HG03175 (cell line): Measurements from ENCODE around the gene DYNC1LI2.
A peak's percentile ranks its signal among the peaks of the same experiment; 100 is the strongest.
"Not testable (repeated sequence)": the region's sequence is repeated elsewhere in the genome, so short reads cannot be mapped to it uniquely, and the experiment has no call there.

Source experiments
- ATAC-seq: cut with Tn5 transposase; IDR thresholded peaks from one replicate; pipeline ENCODE4 v1.9.1; 2021; ENCODE audit warnings: mild to moderate bottlenecking, moderate library complexity; ENCODE audit not compliant: unreplicated experiment

DYNC1LI2 gene

GRCh38 chr16:66751303-66751991 is at the start of gene DYNC1LI2:
TSS of gene DYNC1LI2 (minus strand) at chr16:66751609. CDS start at chr16:66751591, 18 bp downstream.
- ATAC-seq: peak; percentile 83

GRCh38 chr16:66800856-66801255 is 49.4 kb upstream of the DYNC1LI2 start:
- ATAC-seq: no peak

GRCh38 chr16:66798161-66798560 is 46.8 kb upstream of the DYNC1LI2 start:
- ATAC-seq: no peak

GRCh38 chr16:66793984-66794383 is 42.6 kb upstream of the DYNC1LI2 start:
- not testable (repeated sequence) for ATAC-seq

- ATAC-seq: no peak
Observed at GRCh38 chr16:66790130-66790733, 38.8 kb upstream of the DYNC1LI2 start.

- ATAC-seq: no peak
Observed at GRCh38 chr16:66787427-66787826, 36.0 kb upstream of the DYNC1LI2 start.

GRCh38 chr16:66786551-66786950 is 35.1 kb upstream of the DYNC1LI2 start:
- no peak for ATAC-seq

- no peak for ATAC-seq
Observed at GRCh38 chr16:66776457-66776856, 25.0 kb upstream of the DYNC1LI2 start.

GRCh38 chr16:66774981-66775380 is 23.6 kb upstream of the DYNC1LI2 start:
- no peak for ATAC-seq

GRCh38 chr16:66758086-66758485 is 6.7 kb upstream of the DYNC1LI2 start:
- no peak for ATAC-seq

- no peak for ATAC-seq
Observed at GRCh38 chr16:66754819-66755218, 3.4 kb upstream of the DYNC1LI2 start.

- ATAC-seq: no peak
Observed at GRCh38 chr16:66754211-66754610, 2.8 kb upstream of the DYNC1LI2 start.

GRCh38 chr16:66752958-66753357 is 1.5 kb upstream of the DYNC1LI2 start:
- no peak for ATAC-seq

GRCh38 chr16:66752379-66752778 is 970 bp upstream of the DYNC1LI2 start:
- no peak for ATAC-seq

GRCh38 chr16:66751992-66752322 is 548 bp upstream of the DYNC1LI2 start:
- no peak for ATAC-seq

GRCh38 chr16:66751053-66751302 is 431 bp downstream of the DYNC1LI2 start:
- peak; percentile 2 for ATAC-seq

GRCh38 chr16:66750279-66751052 is 943 bp downstream of the DYNC1LI2 start:
- ATAC-seq: no peak

GRCh38 chr16:66746682-66747081 is 4.7 kb downstream of the DYNC1LI2 start:
- no peak for ATAC-seq

- no peak for ATAC-seq
Observed at GRCh38 chr16:66746048-66746447, 5.4 kb downstream of the DYNC1LI2 start.

GRCh38 chr16:66741950-66742808 is 9.2 kb downstream of the DYNC1LI2 start:
- ATAC-seq: no peak

GRCh38 chr16:66741169-66741900 is 10.1 kb downstream of the DYNC1LI2 start:
- no peak for ATAC-seq
